Liver (tissue), 3 donors: ENCODE results near the gene BIN2.
A peak's percentile ranks its signal among the peaks of the same experiment; 100 is the strongest.

ENCODE experiments used
- FOXA1 ChIP-seq: IDR thresholded peaks from 2 replicates; pipeline ENCODE4 v1.6.1; 2016; ENCODE audit warnings: antibody characterized with exemption
- HNF4G ChIP-seq: IDR thresholded peaks from 2 replicates; pipeline ENCODE4 v1.6.1; 2016; ENCODE audit warnings: antibody characterized with exemption
- SP1 ChIP-seq: IDR thresholded peaks from 2 replicates; pipeline ENCODE4 v1.6.1; 2018; ENCODE audit warnings: antibody characterized with exemption, mild to moderate bottlenecking
- TAF1 ChIP-seq: conservative IDR thresholded peaks from 2 replicates; pipeline ENCODE4 v1.6.1; 2016; ENCODE audit warnings: antibody characterized with exemption, mild to moderate bottlenecking
- TF ChIP-seq, protein P1 (sequence below): fragments of 150-350 bp; IDR thresholded peaks from 2 replicates; pipeline ENCODE4 v1.5.1; 2017; ENCODE audit warnings: improper control_type of control experiment, low read depth, low read length; ENCODE audit not compliant: missing input control
- TF ChIP-seq, protein P2 (sequence below): IDR thresholded peaks from 2 replicates; pipeline ENCODE4 v1.6.1; 2016; ENCODE audit warnings: antibody characterized with exemption, mild to moderate bottlenecking
- TF ChIP-seq, protein P3 (sequence below): IDR thresholded peaks from 2 replicates; pipeline ENCODE4 v1.6.1; 2016; ENCODE audit warnings: antibody characterized with exemption
- TF ChIP-seq, protein P4 (sequence below): IDR thresholded peaks from 2 replicates; pipeline ENCODE4 v1.6.1; 2016; ENCODE audit warnings: antibody characterized with exemption
- TF ChIP-seq, protein P5 (sequence below): IDR thresholded peaks from 2 replicates; pipeline ENCODE4 v1.6.1; 2016; ENCODE audit warnings: antibody characterized with exemption
- donor health status: healthy.
- donor health status: healthy.

DNA sequence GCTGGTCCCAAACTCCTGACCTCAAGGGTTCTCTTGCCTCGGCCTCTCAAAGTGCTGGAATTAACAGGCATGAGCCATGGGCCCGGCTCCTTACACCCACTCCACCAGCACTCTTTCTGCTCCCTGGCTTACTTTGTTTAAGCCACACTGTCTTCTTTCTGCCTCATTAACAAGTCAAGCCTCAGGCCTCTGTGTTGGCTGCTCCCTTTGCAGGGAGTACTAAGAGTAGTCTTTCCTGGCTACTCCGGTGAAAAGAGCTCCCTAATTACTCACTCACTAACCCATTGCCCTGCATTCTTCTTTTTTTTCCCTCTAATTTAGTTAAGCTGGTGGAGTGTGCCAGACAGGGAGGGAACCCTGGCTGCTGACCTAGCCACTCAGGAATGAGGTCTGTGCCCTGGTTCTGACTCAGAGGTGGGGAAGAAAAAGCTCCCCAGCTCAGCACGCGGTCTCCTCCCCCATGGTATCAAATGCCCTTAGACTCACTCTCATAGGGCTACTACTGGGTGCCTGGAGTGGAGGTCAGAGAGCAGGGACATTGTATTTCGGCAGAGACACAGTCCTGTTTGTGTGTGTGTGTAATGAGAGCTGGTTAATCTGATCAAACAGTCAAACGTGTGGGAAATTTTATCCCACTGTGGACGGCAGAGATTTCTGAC, 47.5 kb upstream of the BIN2 start:
- TF ChIP-seq, protein P1, sequence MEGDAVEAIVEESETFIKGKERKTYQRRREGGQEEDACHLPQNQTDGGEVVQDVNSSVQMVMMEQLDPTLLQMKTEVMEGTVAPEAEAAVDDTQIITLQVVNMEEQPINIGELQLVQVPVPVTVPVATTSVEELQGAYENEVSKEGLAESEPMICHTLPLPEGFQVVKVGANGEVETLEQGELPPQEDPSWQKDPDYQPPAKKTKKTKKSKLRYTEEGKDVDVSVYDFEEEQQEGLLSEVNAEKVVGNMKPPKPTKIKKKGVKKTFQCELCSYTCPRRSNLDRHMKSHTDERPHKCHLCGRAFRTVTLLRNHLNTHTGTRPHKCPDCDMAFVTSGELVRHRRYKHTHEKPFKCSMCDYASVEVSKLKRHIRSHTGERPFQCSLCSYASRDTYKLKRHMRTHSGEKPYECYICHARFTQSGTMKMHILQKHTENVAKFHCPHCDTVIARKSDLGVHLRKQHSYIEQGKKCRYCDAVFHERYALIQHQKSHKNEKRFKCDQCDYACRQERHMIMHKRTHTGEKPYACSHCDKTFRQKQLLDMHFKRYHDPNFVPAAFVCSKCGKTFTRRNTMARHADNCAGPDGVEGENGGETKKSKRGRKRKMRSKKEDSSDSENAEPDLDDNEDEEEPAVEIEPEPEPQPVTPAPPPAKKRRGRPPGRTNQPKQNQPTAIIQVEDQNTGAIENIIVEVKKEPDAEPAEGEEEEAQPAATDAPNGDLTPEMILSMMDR: no peak
- TF ChIP-seq, protein P2, sequence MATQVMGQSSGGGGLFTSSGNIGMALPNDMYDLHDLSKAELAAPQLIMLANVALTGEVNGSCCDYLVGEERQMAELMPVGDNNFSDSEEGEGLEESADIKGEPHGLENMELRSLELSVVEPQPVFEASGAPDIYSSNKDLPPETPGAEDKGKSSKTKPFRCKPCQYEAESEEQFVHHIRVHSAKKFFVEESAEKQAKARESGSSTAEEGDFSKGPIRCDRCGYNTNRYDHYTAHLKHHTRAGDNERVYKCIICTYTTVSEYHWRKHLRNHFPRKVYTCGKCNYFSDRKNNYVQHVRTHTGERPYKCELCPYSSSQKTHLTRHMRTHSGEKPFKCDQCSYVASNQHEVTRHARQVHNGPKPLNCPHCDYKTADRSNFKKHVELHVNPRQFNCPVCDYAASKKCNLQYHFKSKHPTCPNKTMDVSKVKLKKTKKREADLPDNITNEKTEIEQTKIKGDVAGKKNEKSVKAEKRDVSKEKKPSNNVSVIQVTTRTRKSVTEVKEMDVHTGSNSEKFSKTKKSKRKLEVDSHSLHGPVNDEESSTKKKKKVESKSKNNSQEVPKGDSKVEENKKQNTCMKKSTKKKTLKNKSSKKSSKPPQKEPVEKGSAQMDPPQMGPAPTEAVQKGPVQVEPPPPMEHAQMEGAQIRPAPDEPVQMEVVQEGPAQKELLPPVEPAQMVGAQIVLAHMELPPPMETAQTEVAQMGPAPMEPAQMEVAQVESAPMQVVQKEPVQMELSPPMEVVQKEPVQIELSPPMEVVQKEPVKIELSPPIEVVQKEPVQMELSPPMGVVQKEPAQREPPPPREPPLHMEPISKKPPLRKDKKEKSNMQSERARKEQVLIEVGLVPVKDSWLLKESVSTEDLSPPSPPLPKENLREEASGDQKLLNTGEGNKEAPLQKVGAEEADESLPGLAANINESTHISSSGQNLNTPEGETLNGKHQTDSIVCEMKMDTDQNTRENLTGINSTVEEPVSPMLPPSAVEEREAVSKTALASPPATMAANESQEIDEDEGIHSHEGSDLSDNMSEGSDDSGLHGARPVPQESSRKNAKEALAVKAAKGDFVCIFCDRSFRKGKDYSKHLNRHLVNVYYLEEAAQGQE: peak; percentile 91
- TF ChIP-seq, protein P3, sequence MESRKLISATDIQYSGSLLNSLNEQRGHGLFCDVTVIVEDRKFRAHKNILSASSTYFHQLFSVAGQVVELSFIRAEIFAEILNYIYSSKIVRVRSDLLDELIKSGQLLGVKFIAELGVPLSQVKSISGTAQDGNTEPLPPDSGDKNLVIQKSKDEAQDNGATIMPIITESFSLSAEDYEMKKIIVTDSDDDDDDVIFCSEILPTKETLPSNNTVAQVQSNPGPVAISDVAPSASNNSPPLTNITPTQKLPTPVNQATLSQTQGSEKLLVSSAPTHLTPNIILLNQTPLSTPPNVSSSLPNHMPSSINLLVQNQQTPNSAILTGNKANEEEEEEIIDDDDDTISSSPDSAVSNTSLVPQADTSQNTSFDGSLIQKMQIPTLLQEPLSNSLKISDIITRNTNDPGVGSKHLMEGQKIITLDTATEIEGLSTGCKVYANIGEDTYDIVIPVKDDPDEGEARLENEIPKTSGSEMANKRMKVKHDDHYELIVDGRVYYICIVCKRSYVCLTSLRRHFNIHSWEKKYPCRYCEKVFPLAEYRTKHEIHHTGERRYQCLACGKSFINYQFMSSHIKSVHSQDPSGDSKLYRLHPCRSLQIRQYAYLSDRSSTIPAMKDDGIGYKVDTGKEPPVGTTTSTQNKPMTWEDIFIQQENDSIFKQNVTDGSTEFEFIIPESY: peak; percentile 78
- TF ChIP-seq, protein P4, sequence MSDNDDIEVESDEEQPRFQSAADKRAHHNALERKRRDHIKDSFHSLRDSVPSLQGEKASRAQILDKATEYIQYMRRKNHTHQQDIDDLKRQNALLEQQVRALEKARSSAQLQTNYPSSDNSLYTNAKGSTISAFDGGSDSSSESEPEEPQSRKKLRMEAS: peak; percentile 98
- no peak for TF ChIP-seq HNF4G
- peak; percentile 43 for TF ChIP-seq TAF1
- peak; percentile 99 for TF ChIP-seq SP1
- TF ChIP-seq, protein P5, sequence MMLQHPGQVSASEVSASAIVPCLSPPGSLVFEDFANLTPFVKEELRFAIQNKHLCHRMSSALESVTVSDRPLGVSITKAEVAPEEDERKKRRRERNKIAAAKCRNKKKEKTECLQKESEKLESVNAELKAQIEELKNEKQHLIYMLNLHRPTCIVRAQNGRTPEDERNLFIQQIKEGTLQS: peak; percentile 75
- peak; percentile 70 for TF ChIP-seq FOXA1
